Lung (tissue), 12 donors: ENCODE measurements around the gene HACD2. TPM values are rescaled to one million over a fixed set of nuclear protein-coding genes. Genes with fewer than 3 reads are reported as not detected.
A peak's percentile ranks its signal among the peaks of the same experiment; 100 is the strongest.

Source experiments
- ATAC-seq: fragments of 200-7000 bp; cut with Tn5 transposase; one replicate; pipeline ENCODE4 v1.9.1; 2020; ENCODE audit warnings: moderate number of reproducible peaks; ENCODE audit not compliant: insufficient read depth, low FRiP score
- DNase-seq, 3 donors: peaks; one replicate each; pipeline ENCODE4 v3.0.0-alpha.2; 2013 to 2017
- H3K27ac ChIP-seq, 2 donors: one replicate each; pipeline ENCODE4 v1.5.1; 2013; ENCODE audit warnings: mild to moderate bottlenecking in 2 of 2, moderate library complexity in 2 of 2, control low read depth in 1 of 2, inconsistent platforms in 1 of 2, low read depth in 1 of 2, low read length in 1 of 2
- H3K27me3 ChIP-seq, 3 donors: one replicate each; pipeline ENCODE4 v1.5.1; 2013; ENCODE audit warnings: low read length in 2 of 3; ENCODE audit not compliant: control insufficient read depth in 3 of 3, insufficient read depth in 3 of 3
- H3K36me3 ChIP-seq, 4 donors: one replicate each; pipeline ENCODE4 v1.5.1; 2013; ENCODE audit warnings: low read length in 4 of 4, mild to moderate bottlenecking in 1 of 4, moderate library complexity in 1 of 4; ENCODE audit not compliant: control insufficient read depth in 4 of 4, insufficient read depth in 4 of 4
- H3K4me1 ChIP-seq, 5 donors: one replicate each; pipeline ENCODE4 v1.5.1; 2013; ENCODE audit warnings: low read length in 5 of 5, mild to moderate bottlenecking in 2 of 5, moderate library complexity in 1 of 5; ENCODE audit not compliant: control insufficient read depth in 5 of 5, insufficient read depth in 5 of 5
- H3K4me3 ChIP-seq: one replicate; pipeline ENCODE4 v1.5.1; 2013; ENCODE audit warnings: mild to moderate bottlenecking, control low read depth, moderate library complexity
- H3K9ac ChIP-seq, 2 donors: one replicate each; pipeline ENCODE4 v1.5.1; 2013; ENCODE audit warnings: low read length in 2 of 2, control low read depth in 1 of 2; ENCODE audit not compliant: insufficient read depth in 1 of 2
- H3K9me3 ChIP-seq, 4 donors: one replicate each; pipeline ENCODE4 v1.5.1; 2013; ENCODE audit warnings: low read length in 3 of 4, mild to moderate bottlenecking in 1 of 4, moderate library complexity in 1 of 4; ENCODE audit not compliant: control insufficient read depth in 4 of 4, insufficient read depth in 3 of 4
- WGBS, 2 donors: extraction: QIAGEN DNeasy Blood & Tissue Kit; methylation state at CpG; one replicate each; pipeline ENCODE4 v1.1.7; 2013; 5-methylcytosine and 5-hydroxymethylcytosine counted together
- polyA plus RNA-seq, 2 donors: library from polyadenylated mRNA; stranded (reverse); fragments of 200-250 nt; gene quantifications; one replicate each; pipeline ENCODE4 v1.2.1, GENCODE V29; 2013
- total RNA-seq, 2 donors: library from RNA; depleted of rRNA in 1 of 2; stranded (reverse); fragments of >200 nt in 1 of 2; gene quantifications; one replicate each; pipeline ENCODE4 v1.2.1, GENCODE V29; 2014 to 2021
- TF ChIP-seq, protein P1 (sequence below): IDR thresholded peaks from 2 replicates; pipeline ENCODE4 v1.5.1; 2012; ENCODE audit warnings: mild to moderate bottlenecking; ENCODE audit errors: control extremely low read depth, extremely low read depth
- donor health status: control.
- donor health status: control.
- donor health status: Bipolar disorder and iron deficiency.
- donor health status: healthy.
- donor health status: DM: yes; HTN: yes; CAD: no.

The HACD2 gene
- total and polyA plus RNA-seq, 4 donors = 17.1 to 40.7 (median 28.2) TPM

GRCh38 chr3:123632161-123632655 lies 47.4 kb upstream of the HACD2 start:
- ATAC-seq = no peak
- peaks cover 0 to 62% (median 38%) of the 10 kb centered on the region in 4 donors for H3K36me3 ChIP-seq
- TF ChIP-seq, protein P1, sequence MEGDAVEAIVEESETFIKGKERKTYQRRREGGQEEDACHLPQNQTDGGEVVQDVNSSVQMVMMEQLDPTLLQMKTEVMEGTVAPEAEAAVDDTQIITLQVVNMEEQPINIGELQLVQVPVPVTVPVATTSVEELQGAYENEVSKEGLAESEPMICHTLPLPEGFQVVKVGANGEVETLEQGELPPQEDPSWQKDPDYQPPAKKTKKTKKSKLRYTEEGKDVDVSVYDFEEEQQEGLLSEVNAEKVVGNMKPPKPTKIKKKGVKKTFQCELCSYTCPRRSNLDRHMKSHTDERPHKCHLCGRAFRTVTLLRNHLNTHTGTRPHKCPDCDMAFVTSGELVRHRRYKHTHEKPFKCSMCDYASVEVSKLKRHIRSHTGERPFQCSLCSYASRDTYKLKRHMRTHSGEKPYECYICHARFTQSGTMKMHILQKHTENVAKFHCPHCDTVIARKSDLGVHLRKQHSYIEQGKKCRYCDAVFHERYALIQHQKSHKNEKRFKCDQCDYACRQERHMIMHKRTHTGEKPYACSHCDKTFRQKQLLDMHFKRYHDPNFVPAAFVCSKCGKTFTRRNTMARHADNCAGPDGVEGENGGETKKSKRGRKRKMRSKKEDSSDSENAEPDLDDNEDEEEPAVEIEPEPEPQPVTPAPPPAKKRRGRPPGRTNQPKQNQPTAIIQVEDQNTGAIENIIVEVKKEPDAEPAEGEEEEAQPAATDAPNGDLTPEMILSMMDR = no peak
- no peaks in the 10 kb centered on the region for H3K9me3 ChIP-seq
- no peak overlapping the region for H3K9ac ChIP-seq
- no peaks in the 10 kb centered on the region for H3K27me3 ChIP-seq
- peak overlapping the region in 1 of 2 donors; percentile 3 for H3K27ac ChIP-seq
- no peak overlapping the region for H3K4me3 ChIP-seq
- peak; percentile 77 to 81 (median 80) for DNase-seq
- peaks cover 0 to 35% (median 11%) of the 10 kb centered on the region in 5 donors for H3K4me1 ChIP-seq
- 30 to 43% methylated on average over 6 of the region's 6 CpGs for WGBS, 2 donors

- Histone ChIP-seq H3K36me3 (peaks cover 0 to 64% (median 45%) of the 10 kb centered on the region in 4 donors), H3K9me3 (no peaks in the 10 kb centered on the region), H3K4me3 (no peak overlapping the region), H3K27me3 (no peaks in the 10 kb centered on the region), H3K9ac (no peak overlapping the region), H3K27ac (no peak overlapping the region), H3K4me1 (peaks cover 0 to 26% (median 5%) of the 10 kb centered on the region in 5 donors)
- ATAC-seq (no peak), DNase-seq (no peak)
- 95 to 97% methylated on average over 4 of the region's 4 CpGs for WGBS, 2 donors
- TF ChIP-seq, protein P1 = no peak
Observed at GRCh38 chr3:123629747-123630047, 44.8 kb upstream of the HACD2 start.

DNA sequence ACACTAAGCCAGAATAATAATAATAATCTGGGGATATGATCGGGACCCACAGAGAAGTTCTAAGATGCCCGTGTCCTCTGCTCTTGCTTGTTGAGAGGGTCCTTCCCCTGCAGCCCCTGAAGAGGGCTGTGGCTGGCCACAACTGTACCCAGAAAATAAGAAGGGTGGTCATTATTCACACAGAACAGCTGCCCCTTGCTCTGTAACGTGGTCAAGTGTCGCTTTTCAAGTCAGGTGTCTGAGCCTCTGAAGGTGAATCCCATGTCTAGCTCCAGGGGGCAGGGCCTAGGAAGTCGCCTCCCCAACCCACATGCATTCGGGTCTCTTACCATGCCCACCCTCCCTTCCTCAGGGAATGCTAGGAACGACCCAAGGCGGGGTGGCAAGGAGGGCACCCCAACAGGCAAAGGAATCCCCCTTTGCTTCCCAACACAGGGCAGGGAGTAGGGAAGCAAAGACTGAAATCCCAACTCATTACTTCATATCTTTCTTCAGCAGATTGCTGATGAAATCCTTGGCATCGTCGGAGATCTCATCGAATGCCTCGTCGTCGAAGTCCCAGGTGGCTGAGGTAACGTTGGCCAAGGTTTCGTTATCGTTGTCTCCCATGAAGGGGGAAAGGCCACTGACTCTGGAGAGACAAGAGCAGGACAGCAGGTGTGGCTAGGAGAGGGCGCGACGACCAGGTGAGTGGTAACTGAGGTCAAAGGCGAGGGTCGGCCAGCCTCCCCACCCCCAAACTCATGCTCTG lies 44.3 kb upstream of the HACD2 start:
- peaks cover 0 to 65% (median 44%) of the 10 kb centered on the region in 4 donors for H3K36me3 ChIP-seq
- TF ChIP-seq, protein P1 = no peak
- H3K9ac ChIP-seq = no peak overlapping the region
- WGBS, 2 donors = 93% methylated on average over 22 of the region's 22 CpGs
- H3K27ac ChIP-seq = no peak overlapping the region
- ATAC-seq (no peak), DNase-seq (no peak)
- H3K4me1 ChIP-seq = peaks cover 0 to 21% (median 0%) of the 10 kb centered on the region in 5 donors
- H3K9me3 ChIP-seq = no peaks in the 10 kb centered on the region
- H3K4me3 ChIP-seq = no peak overlapping the region
- no peaks in the 10 kb centered on the region for H3K27me3 ChIP-seq
